C4-2B (cell line): ENCODE measurements around the gene WWOX.
"Not testable (repeated sequence)": the region's sequence is repeated elsewhere in the genome, so short reads cannot be mapped to it uniquely, and the experiment has no call there.

ENCODE experiments used
- H3K27ac ChIP-seq: fragments of 450-650 bp; 2 replicates; pipeline ENCODE4 v1.5.1; 2017
- ZFX ChIP-seq: fragments of 450-650 bp; IDR thresholded peaks from 2 replicates; pipeline ENCODE4 v1.6.1; 2017
- TF ChIP-seq, protein P1 (sequence below): fragments of 450-650 bp; conservative IDR thresholded peaks from 2 replicates; pipeline ENCODE4 v1.5.1; 2017; ENCODE audit warnings: mild to moderate bottlenecking

Gene WWOX

DNA sequence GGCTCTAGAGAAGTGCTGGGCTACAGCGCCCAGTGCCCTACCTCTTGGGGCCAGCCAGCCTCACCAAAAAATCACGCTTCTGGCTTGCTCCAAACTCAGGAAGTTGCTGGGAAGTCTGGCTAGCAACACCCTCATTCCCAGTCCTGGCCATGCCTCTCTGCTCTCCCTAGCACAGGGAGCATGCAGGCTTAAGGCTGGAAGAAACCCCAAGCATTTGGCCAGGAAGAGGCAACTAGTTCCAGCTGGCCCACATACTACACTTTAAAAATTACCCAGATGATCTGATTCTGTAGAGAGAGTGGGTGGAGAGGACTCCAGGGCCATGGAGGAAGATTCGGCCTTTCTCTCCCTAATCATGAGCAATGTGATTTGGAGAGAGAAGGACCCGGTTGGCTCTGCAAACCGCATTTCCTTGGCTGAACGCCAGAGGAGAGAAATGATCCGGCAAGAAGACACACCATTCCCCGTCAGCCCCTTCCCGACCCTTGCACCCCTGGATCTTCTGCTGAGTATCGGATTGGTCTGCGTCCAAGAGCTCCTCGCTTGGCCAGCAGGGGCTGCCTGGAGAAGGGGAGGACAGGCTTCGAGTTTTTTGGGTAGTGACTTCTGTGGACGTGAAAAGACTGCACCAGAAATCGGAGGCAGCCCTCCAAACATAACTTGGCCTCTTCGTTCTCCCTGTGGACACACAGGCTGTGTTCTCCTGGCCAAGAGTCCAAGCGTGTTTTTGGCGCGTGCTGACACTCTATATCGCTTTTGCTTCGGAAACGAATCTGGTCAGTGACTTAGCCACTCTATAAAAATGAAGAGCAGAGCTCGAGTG lies 406.3 kb downstream of the WWOX start:
- H3K27ac ChIP-seq = no peak overlapping the region
- no peak for TF ChIP-seq ZFX
- TF ChIP-seq, protein P1, sequence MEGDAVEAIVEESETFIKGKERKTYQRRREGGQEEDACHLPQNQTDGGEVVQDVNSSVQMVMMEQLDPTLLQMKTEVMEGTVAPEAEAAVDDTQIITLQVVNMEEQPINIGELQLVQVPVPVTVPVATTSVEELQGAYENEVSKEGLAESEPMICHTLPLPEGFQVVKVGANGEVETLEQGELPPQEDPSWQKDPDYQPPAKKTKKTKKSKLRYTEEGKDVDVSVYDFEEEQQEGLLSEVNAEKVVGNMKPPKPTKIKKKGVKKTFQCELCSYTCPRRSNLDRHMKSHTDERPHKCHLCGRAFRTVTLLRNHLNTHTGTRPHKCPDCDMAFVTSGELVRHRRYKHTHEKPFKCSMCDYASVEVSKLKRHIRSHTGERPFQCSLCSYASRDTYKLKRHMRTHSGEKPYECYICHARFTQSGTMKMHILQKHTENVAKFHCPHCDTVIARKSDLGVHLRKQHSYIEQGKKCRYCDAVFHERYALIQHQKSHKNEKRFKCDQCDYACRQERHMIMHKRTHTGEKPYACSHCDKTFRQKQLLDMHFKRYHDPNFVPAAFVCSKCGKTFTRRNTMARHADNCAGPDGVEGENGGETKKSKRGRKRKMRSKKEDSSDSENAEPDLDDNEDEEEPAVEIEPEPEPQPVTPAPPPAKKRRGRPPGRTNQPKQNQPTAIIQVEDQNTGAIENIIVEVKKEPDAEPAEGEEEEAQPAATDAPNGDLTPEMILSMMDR = no peak

DNA sequence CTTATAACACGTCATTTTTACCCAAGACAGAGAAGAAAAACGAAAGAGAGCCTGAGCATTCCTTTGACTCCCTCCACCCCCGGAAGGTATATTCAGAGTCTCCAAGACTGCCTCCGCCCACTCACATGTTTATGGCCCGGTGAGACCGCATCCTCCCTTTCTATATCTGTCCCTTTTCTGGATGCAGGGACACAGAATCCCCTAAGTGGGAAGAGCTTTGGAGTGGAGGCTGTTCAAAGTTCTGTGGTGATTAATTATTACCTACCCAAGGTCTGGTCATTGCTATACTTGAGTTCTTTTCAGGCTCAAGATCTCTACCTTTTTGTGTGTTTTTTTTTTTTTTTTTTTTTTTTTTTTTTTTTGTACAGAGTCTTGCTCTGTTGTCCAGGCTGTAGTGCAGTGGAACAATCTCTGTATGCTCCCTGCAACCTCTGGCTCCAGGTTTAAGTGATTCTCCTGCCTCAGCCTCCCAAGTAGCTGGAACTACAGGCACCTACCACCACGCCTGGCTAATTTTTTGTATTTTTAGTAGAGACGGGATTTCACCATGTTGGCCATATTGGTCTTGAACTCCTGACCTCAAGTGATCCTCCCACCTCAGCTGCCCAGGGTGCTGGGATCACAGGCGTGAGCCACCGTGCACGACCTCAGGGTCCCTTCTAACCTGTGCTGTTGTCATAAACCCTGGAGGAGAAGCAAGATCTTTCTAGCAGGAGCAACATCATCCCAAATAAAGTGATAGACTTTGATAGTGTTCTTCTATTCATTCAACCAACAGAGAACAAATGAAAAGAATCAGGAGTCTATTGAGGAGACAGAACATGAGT lies 407.1 kb downstream of the WWOX start:
- no peak overlapping the region for H3K27ac ChIP-seq
- TF ChIP-seq, protein P1 = no peak
- TF ChIP-seq ZFX = no peak

DNA sequence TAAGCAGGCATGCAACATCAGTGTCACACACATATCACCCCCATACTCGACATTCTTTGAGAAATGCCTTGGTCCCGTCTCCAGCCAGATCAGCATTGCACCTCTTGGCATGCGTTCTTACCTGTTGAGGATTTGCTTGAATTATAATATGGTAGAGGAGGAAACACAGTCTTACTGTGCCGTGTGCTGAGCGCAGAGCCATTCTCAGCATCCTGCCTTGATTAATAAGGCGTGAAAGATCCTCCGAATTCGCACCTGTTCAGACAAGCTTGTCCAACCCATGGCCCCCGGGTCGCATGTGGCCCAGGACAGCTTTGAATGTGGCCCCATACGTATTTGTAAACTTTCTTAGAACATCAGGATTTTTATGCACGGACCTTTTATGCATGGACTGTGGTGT lies 408.1 kb downstream of the WWOX start:
- no peak overlapping the region for H3K27ac ChIP-seq
- no peak for TF ChIP-seq ZFX

DNA sequence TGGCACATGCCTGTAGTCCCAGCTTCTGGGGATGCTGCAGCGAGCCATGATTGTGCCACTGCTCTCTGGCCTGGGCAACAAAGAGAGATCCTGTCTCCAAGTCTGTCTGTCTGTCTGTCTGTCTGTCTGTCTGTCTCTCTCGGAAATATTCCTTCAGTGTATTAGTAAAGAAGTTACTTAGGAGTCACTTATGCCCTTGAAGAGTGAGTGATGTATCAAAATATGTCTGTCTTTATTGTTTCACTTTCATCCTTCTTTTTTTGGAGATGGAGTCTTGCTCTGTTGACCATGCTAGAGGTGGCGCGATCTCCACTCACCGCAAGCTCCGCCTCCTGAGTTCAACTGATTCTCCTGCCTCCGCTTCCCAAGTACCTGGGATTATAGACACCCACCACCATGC lies 410.5 kb downstream of the WWOX start:
- TF ChIP-seq, protein P1 = no peak
- TF ChIP-seq ZFX = no peak
- H3K27ac ChIP-seq = no peak overlapping the region

DNA sequence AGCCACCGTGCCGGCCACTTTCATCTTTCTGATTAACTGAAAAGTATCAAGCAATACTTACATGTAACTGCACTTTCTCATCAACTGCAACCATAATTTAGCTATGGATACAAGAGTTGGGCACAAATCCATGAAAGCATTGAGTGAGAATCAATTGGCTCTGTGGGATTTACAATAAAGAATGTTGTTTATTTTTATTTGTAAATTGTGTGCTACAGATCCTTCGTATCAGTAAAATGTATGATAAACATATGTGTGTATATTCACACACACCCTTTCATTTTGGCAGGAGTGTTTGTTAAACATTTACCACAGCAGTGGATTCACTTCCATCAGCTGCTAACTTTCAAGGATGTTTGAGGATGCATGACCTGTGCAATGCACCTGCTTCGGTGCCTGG lies 411.0 kb downstream of the WWOX start:
- H3K27ac ChIP-seq = no peak overlapping the region
- TF ChIP-seq ZFX = no peak
- TF ChIP-seq, protein P1 = no peak

DNA sequence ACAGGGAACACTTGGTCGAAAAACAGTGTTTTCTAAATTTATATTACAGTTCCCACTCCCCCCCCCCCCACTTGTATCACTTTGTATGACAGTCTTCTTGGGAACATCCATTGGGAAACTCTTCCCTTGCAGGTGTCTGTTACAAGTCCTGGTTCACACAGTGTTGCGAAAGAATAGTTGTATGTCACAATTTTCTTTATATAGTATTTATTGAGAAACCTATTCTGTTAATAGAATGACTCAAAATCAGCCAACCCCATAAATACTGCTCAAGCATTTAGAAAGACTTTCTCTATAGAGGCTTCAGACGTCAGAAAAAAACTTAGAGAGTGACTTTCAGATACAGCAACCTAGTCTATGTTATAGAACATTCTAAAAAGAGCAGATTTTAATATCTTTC lies 414.4 kb downstream of the WWOX start:
- TF ChIP-seq, protein P1 = no peak
- no peak for TF ChIP-seq ZFX
- no peak overlapping the region for H3K27ac ChIP-seq

DNA sequence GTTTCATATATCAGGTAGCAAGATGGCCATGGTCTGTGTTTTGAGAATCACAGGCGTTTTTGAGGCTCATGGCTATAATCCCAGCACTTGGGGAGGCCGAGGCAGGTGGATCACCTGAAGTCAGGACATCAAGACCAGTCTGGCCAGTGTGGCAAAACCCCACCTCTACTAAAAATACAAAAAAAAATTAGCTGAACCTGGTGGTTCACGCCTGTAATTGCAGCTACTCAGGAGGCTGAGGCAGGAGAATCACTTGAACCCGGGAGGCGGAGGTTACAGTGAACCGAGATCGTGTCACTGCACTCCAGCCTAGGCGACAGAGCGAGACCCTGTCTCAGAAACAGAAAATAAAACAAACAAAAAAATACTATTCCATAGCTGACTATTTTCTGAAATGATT lies 415.4 kb downstream of the WWOX start:
- not testable (repeated sequence) for H3K27ac ChIP-seq

DNA sequence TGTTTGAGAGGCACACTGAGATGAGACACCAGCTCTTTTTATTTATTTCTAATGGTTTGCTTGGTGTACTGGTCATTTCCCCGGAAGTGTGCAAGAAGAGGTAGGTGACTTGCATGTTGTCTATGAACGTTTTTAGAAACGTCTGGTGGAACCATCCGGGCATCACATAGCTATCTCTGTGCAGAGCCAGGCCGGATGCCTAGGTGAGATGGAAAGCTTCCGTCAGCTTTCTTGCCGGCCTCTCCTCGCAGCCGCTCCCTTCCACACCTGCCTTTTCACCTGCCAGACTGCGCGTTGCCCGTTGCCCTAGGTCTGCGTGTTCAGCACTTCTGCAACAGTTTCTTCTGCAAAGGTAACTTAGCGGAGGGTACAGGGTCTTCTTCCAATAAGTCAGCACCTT lies 416.0 kb downstream of the WWOX start:
- no peak overlapping the region for H3K27ac ChIP-seq
- TF ChIP-seq ZFX = no peak
- TF ChIP-seq, protein P1 = no peak
